Lower leg skin (tissue), 4 donors: ENCODE measurements around the gene POLN. TPM values are rescaled to one million over a fixed set of nuclear protein-coding genes. Genes with fewer than 3 reads are reported as not detected.

Experiments
- DNase-seq, 2 donors: peaks; one replicate each; pipeline ENCODE4 v3.0.0-alpha.2; 2019; ENCODE audit warnings: low spot score in 2 of 2
- H3K4me3 ChIP-seq: fragments of 200-600 bp; sonication (generic); 2 replicates; pipeline ENCODE4 v1.5.1; 2017; ENCODE audit warnings: mild to moderate bottlenecking, low read depth; ENCODE audit not compliant: poor library complexity, severe bottlenecking
- POLR2A ChIP-seq, 2 donors: fragments of 450-650 bp; IDR thresholded peaks; one replicate each; pipeline ENCODE4 v1.6.1; 2016 to 2017; ENCODE audit warnings: antibody characterized with exemption in 2 of 2, mild to moderate bottlenecking in 1 of 2, moderate library complexity in 1 of 2
- WGBS, 2 donors: methylation state at CpG; one replicate each; pipeline ENCODE4 v1.1.5; 2018; 5-methylcytosine and 5-hydroxymethylcytosine counted together
- intact Hi-C: fragments of 100-400 bp; cut with DNase I; formaldehyde crosslinking; loops from one replicate; pipeline ENCODE4 v1.15.0; 2023; ENCODE audit warnings: low total_unique reads
- total RNA-seq, 4 donors: library from RNA; depleted of rRNA; stranded (reverse); fragments of >200 nt; gene quantifications; one replicate each; pipeline ENCODE4 v1.1.0, GENCODE V29; 2016
- TF ChIP-seq, protein P1 (sequence below), 3 donors: fragments of 450-650 bp; IDR thresholded peaks; one replicate each; pipeline ENCODE4 v1.5.1; 2016; ENCODE audit warnings: antibody characterized with exemption in 3 of 3, mild to moderate bottlenecking in 3 of 3, moderate library complexity in 2 of 3

The POLN gene
- total RNA-seq, 4 donors from 2014 or later: 0.30 to 3.3 (median 0.89) TPM

DNA sequence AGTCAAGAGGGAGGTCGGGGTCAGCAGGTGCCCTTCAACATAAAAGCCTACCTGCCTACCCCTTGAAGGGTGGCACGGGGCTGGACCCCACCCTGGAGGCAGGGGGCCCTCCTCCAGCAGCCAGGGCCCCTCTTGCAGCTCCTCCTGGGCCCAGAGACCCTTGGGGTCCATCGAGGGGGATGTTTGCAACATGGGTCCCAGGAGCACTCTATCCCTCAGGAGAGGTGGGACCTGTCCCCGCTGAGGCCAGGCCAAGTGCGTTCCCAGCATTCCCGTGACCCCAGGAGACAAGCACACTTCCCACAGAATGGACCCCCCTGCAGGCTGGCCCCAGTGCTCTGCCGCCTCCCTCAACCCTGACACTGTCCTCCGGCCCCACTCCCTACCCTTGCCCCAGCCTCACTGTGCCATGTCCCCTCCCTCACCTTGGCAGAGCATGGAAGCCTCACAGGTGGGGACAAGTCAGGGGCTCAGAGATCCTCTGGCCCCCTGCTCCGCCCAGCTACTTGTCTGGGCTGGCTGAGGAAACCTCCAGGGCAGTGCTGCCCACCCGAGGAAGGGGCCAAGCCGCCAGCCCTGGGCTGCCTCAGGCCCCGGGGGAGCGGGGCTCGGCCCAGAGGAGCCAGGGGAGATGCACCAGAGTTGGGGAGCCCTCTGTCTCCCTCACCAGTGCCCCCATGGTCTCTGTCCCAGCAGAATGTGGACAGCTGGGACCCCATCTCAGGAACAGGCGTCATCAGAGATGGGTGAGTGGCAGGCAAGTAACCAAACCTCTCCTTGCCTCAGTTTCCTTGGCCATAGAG is 17.8 kb upstream of the POLN start:
- WGBS, 2 donors: 64 to 73% methylated on average over 14 of the region's 15 CpGs
- peak in 1 of 2 donors; percentile 81 for DNase-seq
- no peak overlapping the region for H3K4me3 ChIP-seq
- intact Hi-C loops: no loop called here
- TF ChIP-seq, protein P1, sequence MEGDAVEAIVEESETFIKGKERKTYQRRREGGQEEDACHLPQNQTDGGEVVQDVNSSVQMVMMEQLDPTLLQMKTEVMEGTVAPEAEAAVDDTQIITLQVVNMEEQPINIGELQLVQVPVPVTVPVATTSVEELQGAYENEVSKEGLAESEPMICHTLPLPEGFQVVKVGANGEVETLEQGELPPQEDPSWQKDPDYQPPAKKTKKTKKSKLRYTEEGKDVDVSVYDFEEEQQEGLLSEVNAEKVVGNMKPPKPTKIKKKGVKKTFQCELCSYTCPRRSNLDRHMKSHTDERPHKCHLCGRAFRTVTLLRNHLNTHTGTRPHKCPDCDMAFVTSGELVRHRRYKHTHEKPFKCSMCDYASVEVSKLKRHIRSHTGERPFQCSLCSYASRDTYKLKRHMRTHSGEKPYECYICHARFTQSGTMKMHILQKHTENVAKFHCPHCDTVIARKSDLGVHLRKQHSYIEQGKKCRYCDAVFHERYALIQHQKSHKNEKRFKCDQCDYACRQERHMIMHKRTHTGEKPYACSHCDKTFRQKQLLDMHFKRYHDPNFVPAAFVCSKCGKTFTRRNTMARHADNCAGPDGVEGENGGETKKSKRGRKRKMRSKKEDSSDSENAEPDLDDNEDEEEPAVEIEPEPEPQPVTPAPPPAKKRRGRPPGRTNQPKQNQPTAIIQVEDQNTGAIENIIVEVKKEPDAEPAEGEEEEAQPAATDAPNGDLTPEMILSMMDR (IDR thresholded peaks at IDR 0.05): no peak
- no peak for TF ChIP-seq POLR2A (IDR thresholded peaks at IDR 0.05)

- WGBS, 2 donors: 59 to 74% methylated on average over 7 to 12 of the region's 13 CpGs
- no peak overlapping the region for H3K4me3 ChIP-seq
- peak in 1 of 2 donors; percentile 81 for DNase-seq
- intact Hi-C loops: no loop called here
- TF ChIP-seq, protein P1 (IDR thresholded peaks at IDR 0.05): no peak
- no peak for TF ChIP-seq POLR2A (IDR thresholded peaks at IDR 0.05)
These were observed 17.2 kb upstream of the POLN start for GRCh38 chr4:2259036-2259540.

- intact Hi-C loops: no loop called here
- TF ChIP-seq, protein P1 (IDR thresholded peaks at IDR 0.05): no peak
- no peak for TF ChIP-seq POLR2A (IDR thresholded peaks at IDR 0.05)
- H3K4me3 ChIP-seq: no peak overlapping the region
- DNase-seq: peak; percentile 13 to 82
- 78 to 88% methylated on average over 13 to 14 of the region's 18 CpGs for WGBS, 2 donors
These were observed 16.4 kb upstream of the POLN start for GRCh38 chr4:2258091-2259035.

DNA sequence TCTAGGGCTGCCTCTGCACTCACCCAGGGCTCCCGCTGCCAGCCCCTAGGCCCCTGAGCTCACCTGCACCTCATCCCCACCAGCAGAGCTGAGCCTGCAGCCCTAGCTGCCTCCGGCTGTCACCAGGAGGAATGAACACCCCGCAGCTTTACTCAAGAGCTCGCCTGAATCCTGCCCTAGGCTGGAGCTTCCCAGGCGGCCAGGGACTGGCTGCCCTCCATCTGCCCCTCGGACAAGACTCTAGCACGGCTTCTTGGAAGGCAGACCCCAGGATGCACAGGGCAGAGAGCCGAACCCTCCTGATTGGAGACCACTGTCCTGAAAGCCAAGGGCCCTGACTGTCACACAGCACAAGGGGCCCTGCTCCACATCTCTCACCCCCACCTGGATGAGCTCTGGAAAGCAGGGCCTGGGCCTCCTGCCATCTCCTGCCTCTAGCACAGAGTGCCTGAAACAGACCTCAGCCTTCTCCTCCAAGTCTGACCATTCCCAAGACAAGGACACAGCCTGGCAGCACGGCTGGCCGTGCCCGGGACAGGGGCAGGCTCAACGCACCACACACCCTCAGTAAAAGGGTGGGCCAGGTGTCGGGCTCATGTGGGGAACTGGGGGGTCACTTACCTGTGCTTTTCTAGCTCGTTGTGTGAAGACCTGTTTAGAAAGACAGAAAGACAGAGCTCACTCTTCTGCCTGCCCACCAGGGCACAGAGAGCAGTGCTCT is 15.6 kb upstream of the POLN start:
- 69 to 79% methylated on average over 6 to 14 of the region's 14 CpGs for WGBS, 2 donors
- DNase-seq: peak; percentile 12 to 84
- intact Hi-C loops: no loop called here
- TF ChIP-seq POLR2A (IDR thresholded peaks at IDR 0.05): no peak
- TF ChIP-seq, protein P1 (IDR thresholded peaks at IDR 0.05): no peak
- no peak overlapping the region for H3K4me3 ChIP-seq

- 63 to 67% methylated on average over 12 of the region's 12 CpGs for WGBS, 2 donors
- intact Hi-C loops: no loop called here
These were observed 14.9 kb upstream of the POLN start for GRCh38 chr4:2256781-2257191.

More at GRCh38 chr4:2256781-2257191, 14.9 kb upstream of the POLN start:
- DNase-seq: peak; percentile 37 to 88
- TF ChIP-seq, protein P1 (IDR thresholded peaks at IDR 0.05): no peak
- TF ChIP-seq POLR2A (IDR thresholded peaks at IDR 0.05): no peak
- no peak overlapping the region for H3K4me3 ChIP-seq
